K562 (cell line): ENCODE data around the gene GATA6. TPM values are rescaled to one million over a fixed set of nuclear protein-coding genes. Genes with fewer than 3 reads are reported as not detected.

Experiments
- ATAC-seq: fragments of 200-7000 bp; cut with Tn5 transposase; 3 replicates; pipeline ENCODE4 v1.9.1; 2020; ENCODE audit warnings: moderate library complexity
- BruUV-seq: library from RNA; stranded (reverse); fragments of 400-500 nt; replicated peaks from 2 replicates; lab custom pipeline; 2021; lab: Mats Ljungman, UMichigan
- CTCF ChIA-PET: fragments of 300-600 bp; formaldehyde crosslinking; extraction: SDS; loops from one replicate; lab custom pipeline; 2021; ENCODE audit warnings: low intra/inter-chr PET ratio; lab: Yijun Ruan, JAX
- POLR2A ChIA-PET: fragments of 300-600, 350-650 bp; sonication (Branson Sonifier 250); formaldehyde crosslinking; extraction: SDS; loops from one replicate; lab custom pipeline; 2021; ENCODE audit warnings: antibody characterized with exemption, inconsistent platforms; lab: Yijun Ruan, JAX
- DNase-seq, 4 experiments: peaks; one replicate each; pipeline versions ENCODE4 v3.0.0 to v3.0.0-alpha.2; 2011 to 2018; ENCODE audit warnings: low spot score in 3 of 4, mixed read lengths in 3 of 4; ENCODE audit errors: extremely low read depth in 1 of 4
- FAIRE-seq: peaks from 2 replicates; lab custom pipeline; 2011; peaks lifted over from hg19 to GRCh38; lab: Jason Lieb, UNC
- H2AFZ ChIP-seq: 2 replicates; pipeline ENCODE4 v1.6.0; 2011; ENCODE audit warnings: low read depth, low read length, control low read depth, inconsistent platforms
- H3K27ac ChIP-seq: fragments of 200-600 bp; 3 replicates; pipeline ENCODE4 v1.8.0; 2011; ENCODE audit warnings: low read depth, mild to moderate bottlenecking, control low read depth, inconsistent platforms, low read length, moderate library complexity, mixed read lengths; ENCODE audit errors: extremely low read depth
- H3K27me3 ChIP-seq, 2 experiments: fragments of 300-600 bp in 1 of 2; 2 replicates in 1 of 2; 3 replicates in 1 of 2; pipeline versions ENCODE4 v1.6.0 to v1.8.0; 2011; ENCODE audit warnings: inconsistent platforms in 2 of 2, low read length in 2 of 2, mild to moderate bottlenecking in 1 of 2, mixed read lengths in 1 of 2, moderate library complexity in 1 of 2; ENCODE audit not compliant: control insufficient read depth in 2 of 2, insufficient read depth in 2 of 2
- H3K36me3 ChIP-seq: fragments of 300-600 bp; 3 replicates; pipeline ENCODE4 v1.8.0; 2011; ENCODE audit warnings: mild to moderate bottlenecking, low read length, inconsistent platforms; ENCODE audit not compliant: control insufficient read depth, insufficient read depth
- H3K4me1 ChIP-seq, 2 experiments: fragments of 200-600 bp in 1 of 2; replicated peaks in 1 of 2; 2 replicates in 1 of 2; 3 replicates in 1 of 2; pipeline versions ENCODE4 v1.5.1 to v1.8.0; 2011; ENCODE audit warnings: inconsistent platforms in 2 of 2, low read length in 2 of 2, mild to moderate bottlenecking in 1 of 2, mixed read lengths in 1 of 2, moderate library complexity in 1 of 2; ENCODE audit not compliant: control insufficient read depth in 2 of 2, insufficient read depth in 2 of 2
- H3K4me2 ChIP-seq: 2 replicates; pipeline ENCODE4 v1.6.1; 2011; ENCODE audit warnings: low read length, control low read depth, inconsistent platforms, mixed read lengths; ENCODE audit not compliant: insufficient read depth
- H3K4me3 ChIP-seq: fragments of 200-600 bp; sonication (generic), shearing (Covaris generic); 2 replicates; pipeline ENCODE4 v1.5.1; 2016; ENCODE audit warnings: control low read depth, inconsistent platforms
- H3K79me2 ChIP-seq: fragments of 200-600 bp; 3 replicates; pipeline ENCODE4 v1.8.0; 2011; ENCODE audit warnings: low read length, inconsistent platforms; ENCODE audit not compliant: control insufficient read depth, insufficient read depth
- H3K9ac ChIP-seq, 2 experiments: 2 replicates each; pipeline versions ENCODE4 v1.6.0 to v1.6.1; 2011; ENCODE audit warnings: low read depth in 2 of 2, low read length in 2 of 2, control low read depth in 1 of 2, inconsistent platforms in 1 of 2, mild to moderate bottlenecking in 1 of 2, mixed read lengths in 1 of 2; ENCODE audit not compliant: insufficient read depth in 1 of 2
- H3K9me1 ChIP-seq: one replicate; pipeline ENCODE4 v1.6.0; 2011; ENCODE audit warnings: inconsistent platforms, mild to moderate bottlenecking, low read length, moderate library complexity; ENCODE audit not compliant: control insufficient read depth, insufficient read depth
- H3K9me3 ChIP-seq: replicated peaks from 2 replicates; pipeline ENCODE4 v1.5.1; 2011; ENCODE audit warnings: low read depth, low read length, inconsistent platforms; ENCODE audit not compliant: control insufficient read depth, insufficient read depth
- H4K20me1 ChIP-seq: replicated peaks from 2 replicates; pipeline ENCODE4 v1.6.1; 2011; ENCODE audit warnings: low read length, inconsistent platforms, mixed read lengths; ENCODE audit not compliant: control insufficient read depth, insufficient read depth
- IRF2 ChIP-seq: sonication (generic); formaldehyde crosslinking; IDR thresholded peaks from 2 replicates; pipeline ENCODE4 v1.8.1; 2022; ENCODE audit warnings: mild to moderate bottlenecking, missing genetic modification reagents
- NFYB ChIP-seq: IDR thresholded peaks from 2 replicates; pipeline ENCODE4 v1.6.1; 2011; ENCODE audit warnings: mild to moderate bottlenecking, moderate library complexity; ENCODE audit not compliant: insufficient read length; ENCODE audit errors: extremely low read depth
- NR2C1 ChIP-seq, 2 experiments: fragments of 450-650 bp; IDR thresholded peaks; 2 replicates each; pipeline ENCODE4 v1.6.1; 2017; ENCODE audit warnings: mild to moderate bottlenecking in 2 of 2, antibody characterized with exemption in 1 of 2, inconsistent platforms in 1 of 2, missing compliant biosample characterization in 1 of 2, missing genetic modification characterization in 1 of 2
- RAD21 ChIP-seq, 2 experiments: fragments of 250-450 bp in 1 of 2; fragments of 450-650 bp in 1 of 2; sonication (Bioruptor Pico) in 1 of 2; formaldehyde crosslinking in 1 of 2; IDR thresholded peaks in 1 of 2; conservative IDR thresholded peaks in 1 of 2; 2 replicates each; pipeline versions ENCODE4 v1.4.0 to v1.8.0; 2020 to 2022; ENCODE audit warnings: mild to moderate bottlenecking in 2 of 2, moderate library complexity in 1 of 2
- SFPQ ChIP-seq: fragments of 200-400 bp; formaldehyde crosslinking; IDR thresholded peaks from 2 replicates; pipeline ENCODE4 v1.6.1; 2017; ENCODE audit warnings: mild to moderate bottlenecking, low read depth, low read length, moderate library complexity
- UBTF ChIP-seq, 2 experiments: IDR thresholded peaks; 2 replicates each; pipeline ENCODE4 v1.6.1; 2012; ENCODE audit warnings: improper control_type of control experiment in 2 of 2, low read depth in 2 of 2, low read length in 2 of 2, borderline replicate concordance in 1 of 2
- ZNF589 ChIP-seq: fragments of 200-800 bp; sonication (Bioruptor generic); IDR thresholded peaks from 2 replicates; pipeline ENCODE4 v1.6.1; 2016; ENCODE audit warnings: low read depth, missing genetic modification characterization, missing compliant biosample characterization
- ZSCAN32 ChIP-seq: fragments of 450-650 bp; formaldehyde crosslinking; IDR thresholded peaks from 2 replicates; pipeline ENCODE4 v1.4.0; 2020; ENCODE audit warnings: mild to moderate bottlenecking, moderate library complexity
- WGBS: fragments of 100-300 bp; shearing (Covaris generic); methylation state at CpG from one replicate; pipeline ENCODE4 v1.1.6; 2016; ENCODE audit warnings: low coverage, mixed read lengths; ENCODE audit not compliant: insufficient coverage; ENCODE audit errors: missing lambda C conversion rate; 5-methylcytosine and 5-hydroxymethylcytosine counted together
- in situ Hi-C: fragments of 300-500 bp; cut with MboI; formaldehyde crosslinking; loops from 4 replicates; pipeline ENCODE4 v1.15.0; 2018; ENCODE audit warnings: inconsistent platforms, mixed read lengths
- intact Hi-C: fragments of 100-400 bp; cut with micrococcal nuclease; formaldehyde crosslinking; loops from 2 replicates; pipeline ENCODE4 v1.14.2; 2022
- polyA plus RNA-seq, 8 experiments: library from polyadenylated mRNA; depleted of rRNA in 4 of 8; stranded (reverse) in 5 of 8; unstranded in 3 of 8; fragments of >200 nt; fragmentation: Nextera tagmentation in 2 of 8; fragmentation: Illumina TruSeq in 1 of 8; extraction: Ambion mirVana in 2 of 8; extraction: Trizol in 1 of 8; gene quantifications; 2 replicates each; pipeline versions ENCODE4 v1.2.1 to v1.2.3, GENCODE V29; 2011 to 2014; ENCODE audit warnings: inconsistent platforms in 1 of 8, missing spikeins in 1 of 8
- total RNA-seq, 7 experiments: library from RNA; depleted of rRNA in 6 of 7; stranded (reverse); fragments of >200 nt in 6 of 7; fragmentation: Illumina TruSeq in 2 of 7; extraction: Trizol in 2 of 7; gene quantifications; 2 replicates each; pipeline versions ENCODE4 v1.2.1 to v1.2.3, GENCODE V29; 2011 to 2021; ENCODE audit warnings: low replicate concordance in 1 of 7

Gene GATA6
- total and polyA plus RNA-seq, 9 of the 15 experiments (the other 6 are each of a cell fraction or from before 2014, with no cell fraction given), result 0.01 to 0.24 (median 0.16) TPM; not detected in 5

GRCh38 chr18:22186484-22186971 is 17.1 kb downstream of the GATA6 start:
- Histone ChIP-seq H3K36me3 (no peaks in the 10 kb centered on the region), H3K4me2 (no peak overlapping the region), H3K9me3 (no peaks in the 10 kb centered on the region), H3K4me1 (peaks cover 4% of the 10 kb centered on the region in 2 experiments; a peak in 2 of 5 replicates), H4K20me1 (no peaks in the 10 kb centered on the region), H3K4me3 (no peak overlapping the region), H2AFZ (peak overlapping the region; percentile 70), H3K27me3 (no peaks in the 10 kb centered on the region; a peak in 1 of 5 replicates), H3K79me2 (no peaks in the 10 kb centered on the region), H3K27ac (no peak overlapping the region), H3K9me1 (no peaks in the 10 kb centered on the region), H3K9ac (no peak overlapping the region)
- FAIRE-seq (no peak), ATAC-seq (no peak; the same call in 2 of the 3 replicates), DNase-seq (no peak)
- intact Hi-C loops (no loop called here), in situ Hi-C loops (no loop called here)
- POLR2A ChIA-PET, result no interaction called here
- 38% methylated on average over 6 of the region's 6 CpGs for WGBS
- BruUV-seq, result no TSS peak
- CTCF ChIA-PET, result no interaction called here
- no peak for TF ChIP-seq RAD21 (CRISPR knock-in tag; conservative IDR thresholded peaks at IDR 0.05 in 1 of 2, IDR thresholded peaks at IDR 0.05 in 1 of 2)

GRCh38 chr18:22188559-22189267 is 19.3 kb downstream of the GATA6 start:
- no peaks in the 10 kb centered on the region for H4K20me1 ChIP-seq
- no peak overlapping the region for H3K27ac ChIP-seq
- no peak overlapping the region for H3K4me3 ChIP-seq
- peaks cover 4 to 10% of the 10 kb centered on the region in 2 experiments; a peak in 4 of 5 replicates for H3K4me1 ChIP-seq
- no peaks in the 10 kb centered on the region for H3K27me3 ChIP-seq
- H3K79me2 ChIP-seq, result no peaks in the 10 kb centered on the region
- DNase-seq, result no peak
- 53% methylated on average over 11 of the region's 11 CpGs for WGBS
- ChIA-PET CTCF (no interaction called here), POLR2A (interaction anchor here (0.5 to 1.3 kb wide), 3 partner anchors 8 to 604 kb away, joined by 3 read pairs; no protein-coding TSS in a partner anchor)
- no peaks in the 10 kb centered on the region for H3K36me3 ChIP-seq
- H3K9ac ChIP-seq, result no peak overlapping the region
- no peaks in the 10 kb centered on the region for H3K9me3 ChIP-seq
- ATAC-seq, result no peak
- in situ Hi-C loops (no loop called here), intact Hi-C loops (no loop called here)
- no peak for FAIRE-seq
- no peaks in the 10 kb centered on the region for H3K9me1 ChIP-seq
- no TSS peak for BruUV-seq
- H2AFZ ChIP-seq, result peak overlapping the region; percentile 56
- H3K4me2 ChIP-seq, result no peak overlapping the region
- TF ChIP-seq NFYB (no peak), ZSCAN32 (CRISPR knock-in tag) (no peak), SFPQ (no peak), IRF2 (CRISPR knock-in tag) (no peak), UBTF (IDR thresholded peaks at IDR 0.05; ENCODE audit: borderline replicate concordance in 1 of 2, low read depth in 2 of 2, low read length in 2 of 2) (no peak), ZNF589 (CRISPR knock-in tag) (no peak), NR2C1 (IDR thresholded peaks at IDR 0.05) (no peak), NR2C1 (tag; IDR thresholded peaks at IDR 0.05) (no peak)
